PC-3 (cell line): ENCODE measurements around the gene RAB34. TPM values are rescaled to one million over a fixed set of nuclear protein-coding genes. Genes with fewer than 3 reads are reported as not detected.

ENCODE experiments used
- ATAC-seq: fragments of 200-7000 bp; cut with Tn5 transposase; 2 replicates; pipeline ENCODE4 v1.9.1; 2020; ENCODE audit warnings: mild to moderate bottlenecking, moderate library complexity
- BruUV-seq: library from RNA; stranded (reverse); fragments of 400-500 nt; replicated peaks from 2 replicates; lab custom pipeline; 2021; lab: Mats Ljungman, UMichigan
- CTCF ChIA-PET: fragments of 300-600 bp; sonication (Branson Sonifier 250); formaldehyde crosslinking; loops from one replicate; lab custom pipeline; 2022; ENCODE audit warnings: antibody characterized with exemption; lab: Charles Lee
- POLR2A ChIA-PET: fragments of 300-600 bp; sonication (Branson Sonifier 250); formaldehyde crosslinking; loops from one replicate; lab custom pipeline; 2022; ENCODE audit warnings: antibody characterized with exemption; ENCODE audit not compliant: unreplicated experiment; lab: Charles Lee
- DNase-seq: peaks from one replicate; pipeline ENCODE4 v3.0.0-alpha.2; 2015
- H2AFZ ChIP-seq: fragments of 300-600 bp; sonication (generic); 2 replicates; pipeline ENCODE4 v1.6.0; 2016; ENCODE audit warnings: antibody characterized with exemption, low read length
- H3F3A ChIP-seq: fragments of 300-600 bp; sonication (generic); one replicate; pipeline ENCODE4 v1.6.0; 2017; ENCODE audit warnings: antibody characterized with exemption, low read length, control low read depth, mild to moderate bottlenecking; ENCODE audit not compliant: unreplicated experiment
- H3K27ac ChIP-seq: fragments of 300-600 bp; sonication (generic); 2 replicates; pipeline ENCODE4 v1.5.1; 2016; ENCODE audit warnings: mild to moderate bottlenecking, low read length
- H3K27me3 ChIP-seq: fragments of 300-600 bp; sonication (generic); 2 replicates; pipeline ENCODE4 v1.6.1; 2016; ENCODE audit warnings: low read length, mixed read lengths
- H3K36me3 ChIP-seq: fragments of 300-600 bp; sonication (generic); 2 replicates; pipeline ENCODE4 v1.6.1; 2016; ENCODE audit warnings: low read depth, mixed run types, low read length, mixed read lengths
- H3K4me1 ChIP-seq: fragments of 300-600 bp; sonication (generic); 2 replicates; pipeline ENCODE4 v1.5.1; 2016; ENCODE audit warnings: low read length; ENCODE audit not compliant: insufficient read depth
- H3K4me2 ChIP-seq: fragments of 300-600 bp; sonication (generic); 2 replicates; pipeline ENCODE4 v1.6.0; 2016; ENCODE audit warnings: low read length
- H3K4me3 ChIP-seq: fragments of 300-600 bp; sonication (generic); 2 replicates; pipeline ENCODE4 v1.5.1; 2016; ENCODE audit warnings: mild to moderate bottlenecking, low read length, mixed read lengths
- H3K79me2 ChIP-seq: fragments of 300-600 bp; sonication (generic); 2 replicates; pipeline ENCODE4 v1.6.1; 2017; ENCODE audit warnings: low read length, mixed read lengths
- H3K9ac ChIP-seq: fragments of 300-600 bp; sonication (generic); 2 replicates; pipeline ENCODE4 v1.6.0; 2016; ENCODE audit warnings: mild to moderate bottlenecking, low read length
- H3K9me2 ChIP-seq: fragments of 300-600 bp; sonication (generic); replicated peaks from 2 replicates; pipeline ENCODE4 v1.6.1; 2016; ENCODE audit warnings: mixed run types, low read length, mixed read lengths
- H3K9me3 ChIP-seq: fragments of 300-600 bp; sonication (generic); 2 replicates; pipeline ENCODE4 v1.6.1; 2016; ENCODE audit warnings: low read length, mixed read lengths
- H4K20me1 ChIP-seq: fragments of 300-600 bp; sonication (generic); 2 replicates; pipeline ENCODE4 v1.6.1; 2016; ENCODE audit warnings: low read length, mixed read lengths
- EZH2 ChIP-seq: fragments of 300-600 bp; sonication (generic); IDR thresholded peaks from one replicate; pipeline ENCODE4 v1.6.1; 2017; ENCODE audit warnings: antibody characterized with exemption, mild to moderate bottlenecking, low read length; ENCODE audit not compliant: unreplicated experiment
- EZH2phosphoT487 ChIP-seq: fragments of 300-600 bp; sonication (generic); IDR thresholded peaks from 2 replicates; pipeline ENCODE4 v1.6.1; 2018; ENCODE audit warnings: mild to moderate bottlenecking, antibody characterized with exemption, low read length, borderline replicate concordance
- intact Hi-C: fragments of 100-400 bp; cut with micrococcal nuclease; formaldehyde crosslinking; loops from 2 replicates; pipeline ENCODE4 v1.9.0; 2023
- total RNA-seq: library from RNA; depleted of rRNA; stranded (reverse); fragments of >200 nt; gene quantifications from 2 replicates; pipeline ENCODE4 v1.2.3, GENCODE V29; 2014
- TF ChIP-seq, protein P1 (sequence below): fragments of 300-600 bp; sonication (generic); conservative IDR thresholded peaks from 2 replicates; pipeline ENCODE4 v1.5.1; 2017; ENCODE audit warnings: antibody characterized with exemption, low read depth, mild to moderate bottlenecking, low read length

RAB34 gene
- total RNA-seq, 1 experiment from 2014 or later = 211 TPM

DNA sequence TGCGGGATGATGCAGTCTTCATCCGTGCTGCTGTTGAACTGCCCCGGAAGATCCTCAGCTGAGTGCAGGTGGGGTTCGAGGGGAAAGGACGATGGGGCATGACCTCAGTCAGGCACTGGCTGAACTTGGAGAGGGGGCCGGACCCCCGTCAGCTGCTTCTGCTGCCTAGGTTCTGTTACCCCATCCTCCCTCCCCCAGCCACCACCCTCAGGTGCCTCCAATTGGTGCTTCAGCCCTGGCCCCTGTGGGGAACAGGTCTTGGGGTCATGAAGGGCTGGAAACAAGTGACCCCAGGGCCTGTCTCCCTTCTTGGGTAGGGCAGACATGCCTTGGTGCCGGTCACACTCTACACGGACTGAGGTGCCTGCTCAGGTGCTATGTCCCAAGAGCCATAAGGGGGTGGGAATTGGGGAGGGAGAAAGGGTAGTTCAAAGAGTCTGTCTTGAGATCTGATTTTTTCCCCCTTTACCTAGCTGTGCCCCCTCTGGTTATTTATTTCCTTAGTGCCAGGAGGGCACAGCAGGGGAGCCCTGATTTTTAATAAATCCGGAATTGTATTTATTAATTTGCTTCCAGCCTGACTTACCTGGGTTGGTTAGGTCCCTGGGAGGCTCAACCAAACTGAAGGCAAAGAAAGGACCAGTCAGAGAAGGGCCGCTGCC lies 32.0 kb upstream of the RAB34 start:
- peaks cover 30% of the 10 kb centered on the region for H3K36me3 ChIP-seq
- ChIA-PET POLR2A (no interaction called here), CTCF (interaction anchor here (0.6 to 1.9 kb wide), 2 partner anchors 23 to 204 kb away, joined by 4 to 55 read pairs; partner anchors contain the start of genes NEK8 and TLCD1)
- H3K4me1 ChIP-seq = peaks cover 24% of the 10 kb centered on the region
- no peak for ATAC-seq
- intact Hi-C loops = loop anchor here (1.0 kb wide), 1 partner anchor 22 kb away; no protein-coding TSS in a partner anchor
- H4K20me1 ChIP-seq = peaks cover 24% of the 10 kb centered on the region
- H3K27me3 ChIP-seq = no peaks in the 10 kb centered on the region
- no peak overlapping the region for H3K4me3 ChIP-seq
- H3K4me2 ChIP-seq = no peak overlapping the region
- H3K9me2 ChIP-seq = no peaks in the 10 kb centered on the region
- peaks cover 45% of the 10 kb centered on the region for H3K79me2 ChIP-seq
- H3K27ac ChIP-seq = no peak overlapping the region
- TF ChIP-seq, protein P1, sequence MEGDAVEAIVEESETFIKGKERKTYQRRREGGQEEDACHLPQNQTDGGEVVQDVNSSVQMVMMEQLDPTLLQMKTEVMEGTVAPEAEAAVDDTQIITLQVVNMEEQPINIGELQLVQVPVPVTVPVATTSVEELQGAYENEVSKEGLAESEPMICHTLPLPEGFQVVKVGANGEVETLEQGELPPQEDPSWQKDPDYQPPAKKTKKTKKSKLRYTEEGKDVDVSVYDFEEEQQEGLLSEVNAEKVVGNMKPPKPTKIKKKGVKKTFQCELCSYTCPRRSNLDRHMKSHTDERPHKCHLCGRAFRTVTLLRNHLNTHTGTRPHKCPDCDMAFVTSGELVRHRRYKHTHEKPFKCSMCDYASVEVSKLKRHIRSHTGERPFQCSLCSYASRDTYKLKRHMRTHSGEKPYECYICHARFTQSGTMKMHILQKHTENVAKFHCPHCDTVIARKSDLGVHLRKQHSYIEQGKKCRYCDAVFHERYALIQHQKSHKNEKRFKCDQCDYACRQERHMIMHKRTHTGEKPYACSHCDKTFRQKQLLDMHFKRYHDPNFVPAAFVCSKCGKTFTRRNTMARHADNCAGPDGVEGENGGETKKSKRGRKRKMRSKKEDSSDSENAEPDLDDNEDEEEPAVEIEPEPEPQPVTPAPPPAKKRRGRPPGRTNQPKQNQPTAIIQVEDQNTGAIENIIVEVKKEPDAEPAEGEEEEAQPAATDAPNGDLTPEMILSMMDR = no peak
- TF ChIP-seq EZH2phosphoT487 (no peak), EZH2 (no peak)
- BruUV-seq = no TSS peak
- no peaks in the 10 kb centered on the region for H3F3A ChIP-seq
- no peak overlapping the region for H2AFZ ChIP-seq
- DNase-seq = no peak
- no peak overlapping the region for H3K9ac ChIP-seq
- H3K9me3 ChIP-seq = no peaks in the 10 kb centered on the region

DNA sequence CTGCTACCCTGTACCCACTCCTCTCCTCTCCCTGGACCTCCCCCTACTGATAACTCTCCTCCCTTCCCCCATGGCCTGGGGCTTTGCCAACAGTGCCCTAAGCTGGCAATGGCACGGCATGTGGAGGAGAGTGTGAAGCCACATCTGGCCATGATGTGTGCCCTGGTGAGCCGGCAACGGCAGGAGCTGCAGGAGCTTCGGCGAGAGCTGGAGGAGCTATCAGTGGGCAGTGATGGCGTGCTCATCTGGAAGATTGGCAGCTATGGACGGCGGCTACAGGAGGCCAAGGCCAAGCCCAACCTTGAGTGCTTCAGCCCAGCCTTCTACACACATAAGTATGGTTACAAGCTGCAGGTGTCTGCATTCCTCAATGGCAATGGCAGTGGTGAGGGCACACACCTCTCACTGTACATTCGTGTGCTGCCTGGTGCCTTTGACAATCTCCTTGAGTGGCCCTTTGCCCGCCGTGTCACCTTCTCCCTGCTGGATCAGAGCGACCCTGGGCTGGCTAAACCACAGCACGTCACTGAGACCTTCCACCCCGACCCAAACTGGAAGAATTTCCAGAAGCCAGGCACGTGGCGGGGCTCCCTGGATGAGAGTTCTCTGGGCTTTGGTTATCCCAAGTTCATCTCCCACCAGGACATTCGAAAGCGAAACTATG lies 31.3 kb upstream of the RAB34 start:
- intact Hi-C loops = no loop called here
- H3K27ac ChIP-seq = no peak overlapping the region
- H3K4me3 ChIP-seq = no peak overlapping the region
- H3F3A ChIP-seq = no peaks in the 10 kb centered on the region
- H3K4me2 ChIP-seq = no peak overlapping the region
- no peaks in the 10 kb centered on the region for H3K27me3 ChIP-seq
- CTCF ChIA-PET = interaction anchor here (1.9 to 2.2 kb wide), 2 partner anchors 22 kb away, joined by 11 to 55 read pairs; partner anchors contain the start of genes NEK8 and TLCD1
- POLR2A ChIA-PET = no interaction called here
- H3K9me3 ChIP-seq = no peaks in the 10 kb centered on the region
- H3K79me2 ChIP-seq = peaks cover 51% of the 10 kb centered on the region
- DNase-seq = no peak
- TF ChIP-seq, protein P1 = no peak
- TF ChIP-seq EZH2phosphoT487 = no peak
- no peak for TF ChIP-seq EZH2
- peaks cover 27% of the 10 kb centered on the region for H4K20me1 ChIP-seq
- H2AFZ ChIP-seq = no peak overlapping the region
- peaks cover 24% of the 10 kb centered on the region for H3K4me1 ChIP-seq
- H3K36me3 ChIP-seq = peaks cover 30% of the 10 kb centered on the region
- no peaks in the 10 kb centered on the region for H3K9me2 ChIP-seq
- no peak for ATAC-seq
- H3K9ac ChIP-seq = no peak overlapping the region
- BruUV-seq = no TSS peak
